Vagina (tissue), 2 donors: ENCODE measurements around the gene HTRA2. TPM values are rescaled to one million over a fixed set of nuclear protein-coding genes. Genes with fewer than 3 reads are reported as not detected.
A peak's percentile ranks its signal among the peaks of the same experiment; 100 is the strongest.

Experiments
- DNase-seq, 2 donors: peaks; one replicate each; pipeline ENCODE4 v3.0.0-alpha.2; 2017; ENCODE audit errors: extremely low spot score in 2 of 2
- H3K27ac ChIP-seq: fragments of 200-600 bp; sonication (generic); one replicate; pipeline ENCODE4 v1.5.1; 2019
- H3K27me3 ChIP-seq: fragments of 200-600 bp; sonication (generic); one replicate; pipeline ENCODE4 v1.5.1; 2019
- H3K36me3 ChIP-seq, 2 donors: fragments of 200-600 bp; sonication (generic); one replicate each; pipeline ENCODE4 v1.5.1; 2017 to 2019
- H3K4me1 ChIP-seq: fragments of 200-600 bp; sonication (generic); one replicate; pipeline ENCODE4 v1.5.1; 2019
- H3K4me3 ChIP-seq, 2 donors: fragments of 200-600 bp; sonication (generic); 1 replicate in 1 of 2; 2 replicates in 1 of 2; pipeline ENCODE4 v1.5.1; 2016 to 2019
- H3K9me3 ChIP-seq: fragments of 200-600 bp; sonication (generic); one replicate; pipeline ENCODE4 v1.5.1; 2019
- POLR2A ChIP-seq, 2 donors: fragments of 450-650 bp; IDR thresholded peaks; one replicate each; pipeline ENCODE4 v1.6.1; 2017; ENCODE audit warnings: antibody characterized with exemption in 2 of 2, mild to moderate bottlenecking in 2 of 2, moderate library complexity in 2 of 2
- POLR2AphosphoS5 ChIP-seq, 2 donors: sonication (generic); formaldehyde crosslinking; IDR thresholded peaks; one replicate each; pipeline ENCODE4 v1.9.0; 2017; ENCODE audit warnings: antibody characterized with exemption in 2 of 2, mild to moderate bottlenecking in 2 of 2, low read depth in 1 of 2; ENCODE audit not compliant: insufficient read depth in 1 of 2
- intact Hi-C: fragments of 100-400 bp; cut with DNase I; formaldehyde crosslinking; loops from one replicate; pipeline ENCODE4 v1.15.1; 2023
- total RNA-seq: library from RNA; depleted of rRNA; stranded (reverse); fragments of >200 nt; gene quantifications from one replicate; pipeline ENCODE4 v1.2.3, GENCODE V29; 2016
- TF ChIP-seq, protein P1 (sequence below), 3 experiments: fragments of 450-650 bp in 2 of 3; fragments of 200-600 bp in 1 of 3; sonication (generic) in 1 of 3; IDR thresholded peaks; one replicate each; pipeline ENCODE4 v1.5.1; 2017 to 2019; ENCODE audit warnings: antibody characterized with exemption in 3 of 3, mild to moderate bottlenecking in 2 of 3, moderate library complexity in 2 of 3

Gene HTRA2
- total RNA-seq, 1 donor from 2014 or later, result 24.3 TPM

DNA sequence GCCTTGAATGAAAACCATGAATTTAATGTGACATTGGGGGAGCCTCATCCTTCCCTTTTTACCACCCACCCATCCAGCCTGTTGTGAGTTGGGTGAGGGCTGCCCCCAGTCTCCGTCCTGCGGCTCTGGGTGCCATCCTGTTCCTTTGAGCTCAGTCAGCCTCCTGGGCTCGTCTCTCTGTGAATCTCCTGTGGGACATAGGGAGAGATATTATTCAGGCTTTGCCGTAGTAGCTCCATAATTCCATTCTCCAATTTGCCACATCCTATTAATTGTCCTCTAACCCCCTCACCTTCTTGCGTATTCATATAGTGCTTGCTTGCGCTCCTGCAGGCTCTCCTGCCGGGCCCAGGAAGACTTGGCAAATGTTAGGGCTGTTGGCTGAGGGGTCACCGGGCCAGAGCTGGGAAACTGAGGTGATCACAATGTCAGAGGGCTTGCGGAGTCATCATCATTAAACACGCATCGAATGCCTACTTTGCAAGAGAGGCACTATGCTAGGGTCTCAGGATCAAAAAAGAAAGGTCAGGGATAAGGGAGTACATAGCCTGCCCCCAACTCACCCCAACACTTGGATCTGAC is 3.0 kb upstream of the HTRA2 start:
- intact Hi-C loops, result no loop called here
- TF ChIP-seq POLR2AphosphoS5 (IDR thresholded peaks at IDR 0.05; ENCODE audit: insufficient read depth in 1 of 2, low read depth in 1 of 2) (no peak), POLR2A (IDR thresholded peaks at IDR 0.05) (no peak)
- TF ChIP-seq, protein P1, sequence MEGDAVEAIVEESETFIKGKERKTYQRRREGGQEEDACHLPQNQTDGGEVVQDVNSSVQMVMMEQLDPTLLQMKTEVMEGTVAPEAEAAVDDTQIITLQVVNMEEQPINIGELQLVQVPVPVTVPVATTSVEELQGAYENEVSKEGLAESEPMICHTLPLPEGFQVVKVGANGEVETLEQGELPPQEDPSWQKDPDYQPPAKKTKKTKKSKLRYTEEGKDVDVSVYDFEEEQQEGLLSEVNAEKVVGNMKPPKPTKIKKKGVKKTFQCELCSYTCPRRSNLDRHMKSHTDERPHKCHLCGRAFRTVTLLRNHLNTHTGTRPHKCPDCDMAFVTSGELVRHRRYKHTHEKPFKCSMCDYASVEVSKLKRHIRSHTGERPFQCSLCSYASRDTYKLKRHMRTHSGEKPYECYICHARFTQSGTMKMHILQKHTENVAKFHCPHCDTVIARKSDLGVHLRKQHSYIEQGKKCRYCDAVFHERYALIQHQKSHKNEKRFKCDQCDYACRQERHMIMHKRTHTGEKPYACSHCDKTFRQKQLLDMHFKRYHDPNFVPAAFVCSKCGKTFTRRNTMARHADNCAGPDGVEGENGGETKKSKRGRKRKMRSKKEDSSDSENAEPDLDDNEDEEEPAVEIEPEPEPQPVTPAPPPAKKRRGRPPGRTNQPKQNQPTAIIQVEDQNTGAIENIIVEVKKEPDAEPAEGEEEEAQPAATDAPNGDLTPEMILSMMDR (IDR thresholded peaks at IDR 0.05), result no peak

DNA sequence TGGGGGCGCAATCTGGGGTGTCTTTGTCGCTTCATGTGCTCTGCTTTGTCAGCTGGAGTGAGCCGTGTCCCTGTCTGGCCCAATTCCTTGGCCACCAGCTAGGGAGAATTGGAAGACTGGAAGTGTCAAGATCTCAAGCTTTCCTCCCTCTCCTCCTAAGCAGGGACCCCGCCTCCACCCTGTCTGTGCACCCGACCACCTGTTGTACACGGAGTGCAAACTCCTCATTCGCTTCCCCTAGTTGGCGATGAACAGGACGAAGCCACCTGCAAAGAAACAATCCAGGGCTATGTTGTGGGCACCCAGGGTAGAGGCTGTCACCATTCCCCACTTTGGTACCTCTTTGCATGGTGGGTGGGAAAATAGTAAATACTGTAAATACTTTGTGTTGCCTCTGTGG is 2.0 kb upstream of the HTRA2 start:
- no peak for DNase-seq
- H3K36me3 ChIP-seq, result peaks cover 0 to 21% of the 10 kb centered on the region in 2 donors

More for the DNA sequence above, 3.0 kb upstream of the HTRA2 start:
- Histone ChIP-seq H3K36me3 (peaks cover 0 to 21% of the 10 kb centered on the region in 2 donors), H3K9me3 (no peaks in the 10 kb centered on the region), H3K4me3 (no peak overlapping the region), H3K27me3 (no peaks in the 10 kb centered on the region), H3K27ac (no peak overlapping the region), H3K4me1 (peaks cover 29% of the 10 kb centered on the region)
- no peak for DNase-seq

DNA sequence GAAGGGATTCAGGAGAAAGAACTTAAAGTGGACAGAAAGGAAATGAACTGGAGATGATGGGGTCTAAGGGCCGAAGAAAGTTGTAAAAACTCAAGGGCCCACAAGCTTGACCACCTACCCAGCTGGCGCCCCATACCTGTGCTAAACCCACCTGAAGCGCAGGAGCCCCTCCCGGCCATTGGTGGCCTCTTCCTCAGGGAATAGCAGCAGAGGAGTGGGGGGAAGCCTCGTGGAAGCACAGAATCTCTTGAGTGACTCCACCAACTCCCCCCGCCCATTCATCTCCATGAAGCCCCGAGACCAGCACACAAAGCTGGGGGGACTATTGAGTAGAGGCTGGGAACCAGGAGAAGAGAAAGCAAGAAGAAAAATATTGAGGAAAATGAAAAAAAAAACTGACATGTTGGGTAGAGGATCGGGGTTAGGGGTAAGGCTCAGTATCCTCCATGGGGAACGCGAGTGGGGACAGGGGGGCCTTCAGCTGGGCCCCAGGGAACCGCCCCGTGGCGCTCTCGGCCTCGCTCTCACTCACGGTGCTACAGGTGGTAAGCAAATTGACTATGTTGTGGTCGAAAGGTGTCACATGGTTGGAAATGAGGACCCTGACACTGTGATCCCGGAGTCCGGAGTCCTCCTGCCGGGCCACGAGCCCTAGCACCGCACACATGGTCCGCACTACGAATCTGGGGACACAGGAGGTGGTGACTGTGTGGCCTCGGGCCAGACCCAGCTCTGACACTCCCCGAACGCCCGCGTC is 955 bp upstream of the HTRA2 start:
- TF ChIP-seq, protein P1 (IDR thresholded peaks at IDR 0.05), result no peak
- TF ChIP-seq POLR2AphosphoS5 (IDR thresholded peaks at IDR 0.05; ENCODE audit: insufficient read depth in 1 of 2, low read depth in 1 of 2) (no peak), POLR2A (IDR thresholded peaks at IDR 0.05) (no peak)
- intact Hi-C loops, result loop anchor here (2.0 kb wide), 1 partner anchor 64 kb away; the partner anchor contains the start of gene MOGS
- H3K4me1 ChIP-seq, result peaks cover 33% of the 10 kb centered on the region
- no peak for DNase-seq
- no peaks in the 10 kb centered on the region for H3K27me3 ChIP-seq
- peak overlapping the region; percentile 85 for H3K27ac ChIP-seq
- H3K4me3 ChIP-seq, result peak overlapping the region; percentile 87 to 88
- H3K36me3 ChIP-seq, result peaks cover 0 to 25% of the 10 kb centered on the region in 2 donors
- no peaks in the 10 kb centered on the region for H3K9me3 ChIP-seq

More for the DNA sequence above, 2.0 kb upstream of the HTRA2 start:
- Histone ChIP-seq H3K27me3 (no peaks in the 10 kb centered on the region), H3K4me1 (peaks cover 33% of the 10 kb centered on the region), H3K9me3 (no peaks in the 10 kb centered on the region), H3K27ac (no peak overlapping the region), H3K4me3 (no peak overlapping the region)
- intact Hi-C loops, result loop anchor here (2.0 kb wide), 1 partner anchor 63 kb away; the partner anchor contains the start of gene MOGS
- TF ChIP-seq POLR2A (IDR thresholded peaks at IDR 0.05), result no peak

DNA sequence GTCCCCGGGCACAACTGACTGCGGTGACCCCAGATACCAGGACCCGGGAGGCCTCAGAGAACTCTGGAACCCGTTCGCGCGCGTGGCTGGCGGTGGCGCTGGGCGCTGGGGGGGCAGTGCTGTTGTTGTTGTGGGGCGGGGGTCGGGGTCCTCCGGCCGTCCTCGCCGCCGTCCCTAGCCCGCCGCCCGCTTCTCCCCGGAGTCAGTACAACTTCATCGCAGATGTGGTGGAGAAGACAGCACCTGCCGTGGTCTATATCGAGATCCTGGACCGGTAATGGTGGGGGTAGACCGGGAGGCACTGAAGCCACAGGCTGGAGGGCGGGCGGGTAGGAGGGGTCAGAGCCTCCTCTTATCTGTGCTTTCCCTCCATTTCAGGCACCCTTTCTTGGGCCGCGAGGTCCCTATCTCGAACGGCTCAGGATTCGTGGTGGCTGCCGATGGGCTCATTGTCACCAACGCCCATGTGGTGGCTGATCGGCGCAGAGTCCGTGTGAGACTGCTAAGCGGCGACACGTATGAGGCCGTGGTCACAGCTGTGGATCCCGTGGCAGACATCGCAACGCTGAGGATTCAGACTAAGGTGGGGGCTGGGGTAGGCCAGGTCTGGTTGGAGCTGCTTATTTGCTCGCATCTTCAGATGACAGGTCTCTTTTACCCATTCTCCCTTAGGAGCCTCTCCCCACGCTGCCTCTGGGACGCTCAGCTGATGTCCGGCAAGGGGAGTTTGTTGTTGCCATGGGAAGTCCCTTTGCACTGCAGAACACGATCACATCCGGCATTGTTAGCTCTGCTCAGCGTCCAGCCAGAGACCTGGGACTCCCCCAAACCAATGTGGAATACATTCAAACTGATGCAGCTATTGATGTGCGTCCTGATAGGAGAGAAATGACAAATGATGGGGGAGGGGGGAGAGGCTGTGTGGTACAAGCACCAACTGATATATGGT is 780 bp downstream of the HTRA2 start:
- no peak for DNase-seq
- Histone ChIP-seq H3K27me3 (no peaks in the 10 kb centered on the region), H3K4me3 (peak overlapping the region; percentile 87 to 88), H3K9me3 (no peaks in the 10 kb centered on the region), H3K27ac (peak overlapping the region; percentile 85), H3K36me3 (peaks cover 0 to 25% of the 10 kb centered on the region in 2 donors), H3K4me1 (peaks cover 33% of the 10 kb centered on the region)
- intact Hi-C loops, result no loop called here
- TF ChIP-seq, protein P1 (IDR thresholded peaks at IDR 0.05), result no peak
- TF ChIP-seq POLR2A (IDR thresholded peaks at IDR 0.05), result no peak
- no peak for TF ChIP-seq POLR2AphosphoS5 (IDR thresholded peaks at IDR 0.05; ENCODE audit: insufficient read depth in 1 of 2, low read depth in 1 of 2)

DNA sequence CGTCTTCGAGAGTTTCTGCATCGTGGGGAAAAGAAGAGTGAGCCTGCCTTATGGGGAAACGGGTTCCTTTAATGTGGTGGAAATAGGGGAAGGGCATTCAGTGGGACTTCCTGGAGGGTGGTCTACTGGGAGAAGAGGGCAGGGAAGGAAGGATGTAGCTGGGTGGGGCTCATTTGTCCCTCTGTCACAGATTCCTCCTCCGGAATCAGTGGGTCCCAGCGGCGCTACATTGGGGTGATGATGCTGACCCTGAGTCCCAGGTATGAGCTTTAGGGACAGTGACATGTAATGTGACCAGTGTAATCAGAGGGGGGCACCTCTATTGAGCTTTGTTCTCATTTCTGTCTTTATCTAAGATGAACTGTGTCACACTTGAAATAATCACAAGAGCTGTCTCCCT is 1.9 kb downstream of the HTRA2 start:
- no peaks in the 10 kb centered on the region for H3K27me3 ChIP-seq
- no peak overlapping the region for H3K4me3 ChIP-seq
- H3K4me1 ChIP-seq, result peaks cover 33% of the 10 kb centered on the region
- TF ChIP-seq, protein P1 (IDR thresholded peaks at IDR 0.05), result no peak
- TF ChIP-seq POLR2AphosphoS5 (IDR thresholded peaks at IDR 0.05; ENCODE audit: insufficient read depth in 1 of 2, low read depth in 1 of 2) (no peak), POLR2A (IDR thresholded peaks at IDR 0.05) (no peak)
- no peak for DNase-seq
- H3K36me3 ChIP-seq, result peaks cover 0 to 16% of the 10 kb centered on the region in 2 donors
- no peak overlapping the region for H3K27ac ChIP-seq
- intact Hi-C loops, result no loop called here
- no peaks in the 10 kb centered on the region for H3K9me3 ChIP-seq
